Measurements from ENCODE around the gene GLRA1.

The GLRA1 gene

GRCh38 chr5:151780348-151780747, 144.3 kb downstream of the GLRA1 start:
- no peak for DNase-seq (ENCODE audit: extremely low read depth in 1 of 2, low read depth in 1 of 2)

GRCh38 chr5:151779531-151780125, 145.0 kb downstream of the GLRA1 start:
- DNase-seq (ENCODE audit: extremely low read depth in 1 of 2, low read depth in 1 of 2): no peak

- DNase-seq (ENCODE audit: extremely low read depth in 1 of 2, low read depth in 1 of 2): no peak
These were observed 149.5 kb downstream of the GLRA1 start for GRCh38 chr5:151775025-151775606.

DNA sequence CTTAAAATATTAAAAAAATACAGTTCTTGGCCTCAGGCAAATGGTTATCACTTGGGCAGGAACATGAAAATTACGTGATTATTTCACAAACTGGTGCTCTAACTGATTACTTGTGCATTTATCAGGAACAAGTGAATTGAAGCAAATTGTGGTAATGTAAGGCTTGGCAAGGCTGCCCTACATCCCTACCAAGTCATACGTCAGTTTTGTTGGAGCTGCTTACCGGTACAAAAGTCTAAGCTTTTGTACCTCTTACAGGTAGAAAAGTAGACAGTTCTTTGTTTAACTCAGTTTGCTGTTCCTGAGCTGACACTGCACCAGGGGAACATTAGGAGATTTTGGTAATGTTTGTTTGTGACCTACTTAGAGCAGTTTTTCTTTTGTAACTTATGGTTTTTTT, 150.7 kb downstream of the GLRA1 start:
- DNase-seq (ENCODE audit: extremely low read depth in 1 of 2, low read depth in 1 of 2): no peak

GRCh38 chr5:151772846-151773561, 151.6 kb downstream of the GLRA1 start:
- no peak for DNase-seq (ENCODE audit: extremely low read depth in 1 of 2, low read depth in 1 of 2)

Data from activated CD8-positive, alpha-beta memory T cell treated with anti-CD3 and anti-CD28 coated beads for 1 hour (primary cell).